GM23248 (cell line): ENCODE results near the gene GPR137C.

Experiments
- EZH2 ChIP-seq: fragments of 200-600 bp; sonication (generic); IDR thresholded peaks from 2 replicates; pipeline ENCODE4 v1.6.1; 2018; ENCODE audit warnings: antibody characterized with exemption, mild to moderate bottlenecking; ENCODE audit not compliant: insufficient read depth, poor library complexity, severe bottlenecking
- EZH2phosphoT487 ChIP-seq: fragments of 200-600 bp; sonication (generic); IDR thresholded peaks from 2 replicates; pipeline ENCODE4 v1.6.1; 2018; ENCODE audit warnings: antibody characterized with exemption, moderate library complexity, mild to moderate bottlenecking, low read depth; ENCODE audit not compliant: insufficient read depth

DNA sequence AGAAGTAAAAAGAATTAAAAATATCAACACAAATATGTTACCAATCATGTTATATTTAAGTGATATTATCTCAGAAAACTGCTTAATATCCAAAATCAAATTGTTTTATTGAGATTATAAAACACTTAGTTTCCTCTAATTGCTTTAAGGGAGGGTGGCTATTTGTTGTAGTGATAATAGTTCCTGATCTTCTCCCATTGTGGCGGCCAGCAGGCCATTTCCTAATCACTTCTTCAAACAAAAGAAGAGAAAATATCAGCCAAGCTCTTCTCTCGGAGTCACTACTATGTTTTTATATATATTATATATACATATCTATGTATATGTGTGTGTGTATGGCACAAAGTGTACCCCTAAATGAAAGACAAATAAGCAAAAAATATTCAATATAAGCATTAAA lies 111.2 kb downstream of the GPR137C start:
- TF ChIP-seq EZH2 (no peak), EZH2phosphoT487 (no peak)
